Activated CD4-positive, CD25-positive, alpha-beta regulatory T cell treated with anti-CD3 and anti-CD28 coated beads, Interleukin-2, amount 50 U/mL, for 24 hours (primary cell): ENCODE measurements around the gene USB1.

Source experiments
- ATAC-seq, 2 donors: fragments of 150-1000 bp; cut with Tn5 transposase; one replicate each; pipeline ENCODE4 v1.10.0; 2021; ENCODE audit warnings: mild to moderate bottlenecking in 1 of 2, moderate library complexity in 1 of 2

USB1 gene

GRCh38 chr16:58000706-58001676 is at the start of gene USB1:
USB1 (plus strand) TSS chr16:58001407; CDS start chr16:58001484, 77 bp downstream.
- ATAC-seq: peak; percentile 83

DNA sequence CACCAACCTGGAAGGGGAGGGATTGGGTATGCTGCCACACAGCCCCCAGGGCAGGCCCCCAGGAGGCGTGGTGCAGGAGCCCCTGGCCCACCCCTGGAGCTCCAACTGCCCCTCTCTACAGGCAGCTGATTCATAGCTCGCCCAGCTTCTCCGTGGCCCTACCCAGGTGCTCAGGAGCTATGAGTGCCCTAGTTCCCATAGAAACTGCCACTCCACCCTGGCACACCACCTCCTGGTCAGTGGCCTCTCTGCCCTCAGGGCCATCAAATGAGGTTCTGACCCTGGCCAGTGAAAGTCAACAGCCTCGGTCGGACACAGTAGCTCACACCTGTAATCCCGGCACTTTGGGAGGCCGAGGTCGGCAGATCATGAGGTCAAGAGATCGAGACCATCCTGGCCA is 48.3 kb upstream of the USB1 start:
- no peak for ATAC-seq

DNA sequence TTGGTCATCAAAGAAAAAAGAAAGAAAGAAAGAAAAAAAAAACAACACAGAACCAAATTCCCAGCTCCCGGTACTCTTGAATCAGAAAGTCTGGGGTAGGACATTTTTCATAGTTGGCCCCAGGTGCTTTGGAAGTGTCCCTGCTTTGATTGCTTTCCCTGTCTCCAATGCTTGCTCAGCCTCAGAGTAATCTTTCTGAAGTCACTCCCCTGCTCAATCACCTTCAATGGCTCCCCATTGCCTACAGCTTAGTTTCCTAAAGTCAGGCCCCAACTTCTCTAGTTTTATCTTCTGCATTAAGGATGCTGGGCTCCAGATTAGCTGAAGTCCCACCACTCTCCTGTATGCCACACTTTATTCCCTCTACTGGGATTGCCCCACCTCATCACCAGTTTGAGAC is 47.4 kb upstream of the USB1 start:
- no peak for ATAC-seq

GRCh38 chr16:57955572-57956188 is 45.5 kb upstream of the USB1 start:
- ATAC-seq: no peak

DNA sequence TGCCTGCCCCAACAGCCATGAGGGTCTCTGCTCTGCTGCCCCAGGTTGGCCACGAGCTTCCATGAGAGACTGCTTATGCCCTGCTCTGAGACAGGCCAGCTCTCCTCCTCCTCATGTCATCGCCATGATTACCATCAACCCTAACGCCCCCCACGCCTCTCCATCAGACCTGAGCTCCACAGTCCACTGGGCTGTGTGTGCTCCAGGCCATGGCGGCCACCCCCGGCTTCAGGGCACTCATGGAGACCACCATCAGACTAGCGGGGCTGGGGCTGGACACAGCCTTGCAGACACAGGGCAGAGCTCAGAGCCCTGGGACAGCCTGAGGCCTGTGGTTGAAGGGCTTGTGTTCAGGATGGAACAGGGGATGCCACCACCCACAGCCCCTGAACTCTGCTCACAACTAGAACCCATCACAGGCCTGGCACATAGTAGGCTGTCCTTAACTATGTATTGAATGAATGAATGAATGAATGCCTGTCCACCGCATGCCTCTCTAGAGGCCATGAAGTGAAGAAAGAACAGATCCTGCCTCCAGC is 44.9 kb upstream of the USB1 start:
- ATAC-seq: peak in 1 of 2 donors; percentile 27

- no peak for ATAC-seq
Measured at GRCh38 chr16:57956924-57957672, 44.1 kb upstream of the USB1 start.

DNA sequence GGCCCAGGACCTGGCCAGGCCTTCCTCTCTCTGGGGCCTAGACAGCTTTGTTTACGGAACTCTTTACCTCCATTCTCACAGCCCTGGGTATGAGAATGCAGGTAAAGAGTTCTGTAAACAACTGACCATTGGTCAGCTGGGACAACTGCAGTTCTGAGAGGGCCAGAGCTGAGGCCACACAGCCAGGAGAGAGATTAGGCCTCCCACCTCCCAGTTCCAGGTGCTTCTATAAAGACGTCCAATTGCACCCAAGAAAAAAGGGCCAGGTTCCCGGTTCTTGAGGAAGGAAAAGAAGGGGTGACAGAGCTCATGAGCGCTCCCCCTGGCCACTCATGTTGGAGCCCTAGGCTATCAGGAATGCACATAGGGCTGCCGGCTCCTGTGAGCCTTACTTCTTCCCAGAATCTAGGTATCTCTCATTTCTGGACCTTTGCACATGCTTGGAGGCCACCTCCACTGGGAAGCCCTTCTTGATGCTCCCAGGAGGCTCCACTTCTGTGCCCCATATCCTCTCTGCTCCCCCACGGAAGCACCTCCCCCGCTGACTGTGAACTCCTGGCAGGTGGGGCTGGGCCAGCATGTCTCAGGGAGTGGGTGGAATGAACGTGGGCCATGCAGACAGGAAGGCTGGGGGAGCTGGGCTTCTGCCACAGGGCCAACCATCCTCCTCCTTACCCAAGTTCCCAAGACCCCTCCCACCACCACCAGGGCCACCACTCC is 43.4 kb upstream of the USB1 start:
- no peak for ATAC-seq

- no peak for ATAC-seq
Measured at GRCh38 chr16:57958544-57958943, 42.7 kb upstream of the USB1 start.

DNA sequence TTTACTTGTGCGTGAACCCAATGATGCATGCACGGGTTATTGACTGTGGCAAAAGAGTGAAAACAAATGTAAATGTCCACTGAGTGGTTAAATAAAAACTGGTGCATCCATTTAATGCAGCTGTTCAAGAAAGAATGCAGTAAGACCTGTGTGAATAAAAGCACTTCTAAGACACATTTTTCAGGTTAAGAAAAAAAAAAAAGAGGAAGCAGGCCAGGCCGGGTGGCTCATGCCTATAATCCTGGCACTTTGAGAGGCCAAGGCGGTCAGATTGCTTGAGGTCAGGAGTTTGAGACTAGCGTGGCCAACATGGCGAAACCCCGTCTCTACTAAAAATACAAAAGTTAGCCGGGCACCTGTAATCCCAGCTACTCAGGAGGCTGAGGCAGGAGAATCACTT is 42.1 kb upstream of the USB1 start:
- no peak for ATAC-seq

- ATAC-seq: no peak
Measured at GRCh38 chr16:57959804-57960203, 41.4 kb upstream of the USB1 start.

- no peak for ATAC-seq
Measured at GRCh38 chr16:57960310-57960709, 40.9 kb upstream of the USB1 start.

DNA sequence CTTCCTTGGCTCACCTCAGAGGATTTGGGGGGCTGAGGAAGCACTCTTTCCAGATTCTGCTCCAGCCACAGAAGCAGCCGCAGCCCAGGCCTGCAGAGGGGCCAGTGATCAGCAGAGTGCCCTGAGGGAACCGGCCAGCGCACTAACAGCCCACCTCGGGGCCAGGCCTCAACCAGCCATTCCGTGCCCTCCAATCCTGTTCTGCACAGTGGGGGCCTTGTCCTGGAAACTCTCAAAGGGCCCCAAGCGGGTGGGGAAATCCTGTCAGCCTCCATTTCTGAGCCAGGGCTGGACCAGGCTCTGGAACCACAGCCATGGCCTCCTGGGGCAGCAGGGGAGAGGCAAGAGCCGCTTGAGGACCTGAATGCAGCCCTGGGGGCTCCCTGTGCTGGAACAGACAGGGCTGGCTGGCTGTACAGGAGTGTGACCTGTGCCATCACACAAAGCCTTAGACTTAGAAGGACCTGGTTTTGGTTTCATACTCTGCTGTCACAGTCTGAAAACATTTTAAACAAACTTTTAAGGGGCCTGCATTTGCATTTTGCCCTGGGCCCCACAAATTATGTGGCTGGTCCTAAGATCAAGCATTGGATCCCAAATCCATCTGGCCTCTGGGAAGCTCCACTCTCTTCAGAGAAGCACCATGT is 40.3 kb upstream of the USB1 start:
- no peak for ATAC-seq

GRCh38 chr16:57961538-57961937 is 39.7 kb upstream of the USB1 start:
- no peak for ATAC-seq

- ATAC-seq: no peak
Measured at GRCh38 chr16:57962046-57962445, 39.2 kb upstream of the USB1 start.

DNA sequence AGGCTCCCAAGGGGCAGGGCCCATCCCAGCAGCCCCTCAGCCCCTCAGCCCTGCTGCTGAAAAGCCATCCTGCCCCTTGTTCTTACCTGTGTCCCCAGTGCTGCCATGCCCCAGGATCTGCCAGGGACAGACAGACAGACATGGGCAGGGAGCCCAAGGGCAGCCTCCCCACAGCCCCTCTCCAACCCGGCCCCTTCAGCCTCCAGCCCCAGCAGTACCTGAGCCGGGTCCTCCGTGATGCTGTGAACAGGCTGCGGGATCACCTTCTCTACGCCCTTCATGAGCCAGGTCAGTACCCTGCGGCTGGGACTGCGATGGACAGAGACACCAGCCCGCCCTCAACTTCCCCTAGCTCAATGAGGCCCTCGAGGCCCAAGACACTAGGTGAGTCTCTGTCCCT is 38.5 kb upstream of the USB1 start:
- no peak for ATAC-seq

DNA sequence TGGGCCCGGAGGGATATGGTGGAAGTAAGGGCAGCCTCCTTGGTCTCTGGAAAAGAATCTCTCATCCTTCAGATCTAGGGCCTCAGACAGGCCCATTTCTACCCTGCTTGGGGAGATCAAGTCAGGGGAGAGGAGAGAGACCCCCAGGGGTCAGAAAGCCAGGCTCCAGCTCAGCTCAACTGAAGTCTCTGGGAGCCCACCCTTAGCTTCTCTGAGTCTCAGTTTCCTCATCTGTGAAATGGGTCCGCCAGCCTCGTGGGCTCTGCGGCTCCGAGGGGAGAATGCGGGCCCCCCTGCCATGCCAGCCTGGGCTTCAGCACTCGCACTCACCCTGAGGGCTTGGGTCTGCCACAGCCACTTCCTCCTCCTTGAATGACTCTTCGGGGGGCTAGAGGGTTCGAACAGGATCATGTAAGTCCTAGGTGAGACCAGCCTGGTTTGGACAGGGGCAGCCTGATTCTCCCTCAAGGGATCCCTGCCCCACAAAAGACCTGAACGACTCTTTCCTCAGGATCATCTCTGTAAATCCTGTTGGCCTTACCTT is 37.0 kb upstream of the USB1 start:
- no peak for ATAC-seq

GRCh38 chr16:57966204-57966771 is 34.9 kb upstream of the USB1 start:
- ATAC-seq: no peak

DNA sequence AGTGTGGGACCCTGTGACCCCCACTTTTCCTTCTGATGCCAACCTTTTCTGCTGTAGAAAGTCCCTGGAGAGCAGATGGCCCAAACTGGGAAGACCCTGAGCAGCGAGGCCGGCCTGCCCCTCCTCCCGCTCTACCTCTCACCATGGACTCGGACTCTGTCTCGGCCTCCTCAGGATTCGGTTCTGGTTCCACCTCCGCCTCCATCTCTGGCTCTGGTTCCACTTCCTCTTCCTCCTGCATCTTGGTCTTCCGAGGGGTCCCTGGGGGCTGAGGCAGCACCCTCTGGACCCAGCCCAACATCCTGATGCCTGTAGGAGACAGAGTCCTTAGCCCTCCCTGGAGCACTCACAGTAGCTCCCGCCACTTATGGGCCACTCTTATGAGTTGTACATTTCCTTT is 34.2 kb upstream of the USB1 start:
- no peak for ATAC-seq

DNA sequence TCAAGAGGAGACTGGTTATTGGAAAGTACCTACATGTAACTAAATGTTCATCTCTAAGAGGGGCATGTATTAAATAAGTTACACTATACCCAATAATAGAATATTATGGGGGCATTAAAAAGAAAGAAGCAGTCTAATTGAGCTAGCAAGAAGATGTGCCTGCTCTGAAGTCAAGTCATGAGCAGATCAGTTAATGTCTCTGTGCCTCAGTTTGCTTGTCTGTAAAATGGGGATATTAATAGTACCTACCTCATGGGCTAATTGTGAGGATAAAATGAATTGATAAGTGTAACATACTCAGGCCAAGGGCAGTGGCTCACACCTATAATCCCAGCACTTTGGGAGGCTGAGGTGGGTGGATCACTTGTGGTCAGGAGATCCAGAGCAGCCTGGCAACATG is 33.3 kb upstream of the USB1 start:
- ATAC-seq: no peak

- ATAC-seq: no peak
Measured at GRCh38 chr16:57969451-57970123, 31.6 kb upstream of the USB1 start.

GRCh38 chr16:57970319-57970718 is 30.9 kb upstream of the USB1 start:
- no peak for ATAC-seq
